Activated CD4-positive, alpha-beta T cell treated with anti-CD3 and anti-CD28 coated beads, Interleukin-2, amount 50 U/mL, for 1 hour (primary cell): Measurements from ENCODE around the gene PREPL.
"Not testable (repeated sequence)": the region's sequence is repeated elsewhere in the genome, so short reads cannot be mapped to it uniquely, and the experiment has no call there.

ENCODE experiments used
- DNase-seq: peaks from one replicate; pipeline ENCODE4 v3.0.0-alpha.2; 2020

The PREPL gene

GRCh38 chr2:44347526-44347925 lies 13.8 kb downstream of the PREPL start:
- no peak for DNase-seq

DNA sequence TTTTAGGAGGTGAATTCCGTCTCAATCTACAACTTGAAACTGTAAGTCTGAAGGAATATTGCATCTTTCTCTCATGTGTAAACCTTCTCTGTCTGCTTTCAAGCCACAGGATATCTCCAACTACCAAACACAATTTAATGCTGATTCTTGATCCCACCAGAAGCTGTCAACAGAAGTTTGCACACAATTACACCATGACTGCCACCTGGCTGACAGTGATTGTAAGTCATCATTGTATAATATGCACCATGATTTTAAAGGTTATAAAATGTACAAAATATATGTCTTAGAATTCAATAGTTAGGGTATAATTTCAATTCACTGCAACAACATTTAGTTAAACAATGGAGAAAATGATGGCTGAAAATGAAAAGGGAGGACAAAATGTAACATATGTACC lies 18.4 kb downstream of the PREPL start:
- no peak for DNase-seq

GRCh38 chr2:44335806-44336538 lies 25.3 kb downstream of the PREPL start:
- no peak for DNase-seq

DNA sequence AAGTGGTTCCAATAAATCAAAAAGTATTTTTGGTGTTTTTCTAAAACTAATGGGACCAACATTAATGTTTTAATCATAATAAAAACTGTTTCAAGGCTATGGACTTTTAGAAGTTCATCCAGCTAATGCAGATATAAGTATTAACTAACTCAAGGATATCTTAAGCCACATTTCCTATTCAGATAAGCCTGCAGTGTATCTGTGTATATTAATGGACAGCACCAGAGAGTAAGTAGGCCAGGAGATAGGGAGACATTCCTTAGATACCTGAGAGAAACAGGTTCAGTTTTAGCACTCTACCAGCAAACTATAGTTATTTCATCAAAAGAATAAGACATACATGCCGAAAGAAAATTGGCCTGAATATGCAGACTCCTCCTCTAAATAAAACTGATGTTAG lies 27.3 kb downstream of the PREPL start:
- no peak for DNase-seq

DNA sequence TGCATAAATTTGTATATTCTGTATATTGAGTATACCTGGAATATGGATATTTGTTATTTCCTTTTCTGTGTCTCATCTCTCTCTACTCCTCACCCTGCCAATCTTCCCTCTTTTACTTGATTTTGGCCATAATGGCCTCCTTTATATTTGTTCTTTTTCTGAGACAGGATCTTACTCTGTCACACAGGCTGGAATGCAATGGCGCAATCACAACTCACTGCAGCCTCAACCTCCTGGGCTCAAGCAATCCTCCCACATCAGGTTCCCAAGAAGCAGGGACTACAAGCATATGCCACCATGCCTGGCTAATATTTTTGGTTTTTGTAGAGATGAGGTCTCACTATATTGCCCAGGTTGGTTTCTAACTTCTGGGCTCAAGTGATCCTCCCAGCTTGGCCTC lies 30.5 kb downstream of the PREPL start:
- DNase-seq = no peak

- DNase-seq = no peak
Measured at GRCh38 chr2:44329343-44329742, 32.0 kb downstream of the PREPL start.

GRCh38 chr2:44328750-44329149 lies 32.5 kb downstream of the PREPL start:
- no peak for DNase-seq

- DNase-seq = no peak
Measured at GRCh38 chr2:44326548-44327264, 34.6 kb downstream of the PREPL start.

- DNase-seq = no peak
Measured at GRCh38 chr2:44325897-44326296, 35.4 kb downstream of the PREPL start.

GRCh38 chr2:44324971-44325426 lies 36.3 kb downstream of the PREPL start:
- no peak for DNase-seq

GRCh38 chr2:44321360-44321759 lies 39.9 kb downstream of the PREPL start:
- DNase-seq = no peak

GRCh38 chr2:44320832-44321231 lies 40.5 kb downstream of the PREPL start:
- DNase-seq = no peak

GRCh38 chr2:44315945-44316344 lies 45.3 kb downstream of the PREPL start:
- no peak for DNase-seq

DNA sequence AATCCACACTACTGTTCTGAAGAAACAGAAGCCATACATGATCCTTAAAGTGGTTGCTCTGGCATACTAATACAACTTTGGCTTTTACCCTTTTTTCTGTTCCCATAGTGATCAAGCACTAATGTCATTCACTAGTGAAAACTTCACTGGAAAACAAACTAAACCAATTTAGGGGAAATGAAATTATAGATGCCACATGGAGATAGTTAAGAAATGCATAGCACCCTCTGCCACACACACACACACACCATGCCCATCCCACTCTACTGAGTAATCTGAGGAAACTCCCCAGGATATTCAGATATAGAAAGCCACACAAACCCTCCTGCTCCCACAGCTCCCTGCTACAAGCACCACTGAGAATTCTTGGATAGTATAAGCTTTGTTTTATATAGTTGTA lies 46.9 kb downstream of the PREPL start:
- no peak for DNase-seq

DNA sequence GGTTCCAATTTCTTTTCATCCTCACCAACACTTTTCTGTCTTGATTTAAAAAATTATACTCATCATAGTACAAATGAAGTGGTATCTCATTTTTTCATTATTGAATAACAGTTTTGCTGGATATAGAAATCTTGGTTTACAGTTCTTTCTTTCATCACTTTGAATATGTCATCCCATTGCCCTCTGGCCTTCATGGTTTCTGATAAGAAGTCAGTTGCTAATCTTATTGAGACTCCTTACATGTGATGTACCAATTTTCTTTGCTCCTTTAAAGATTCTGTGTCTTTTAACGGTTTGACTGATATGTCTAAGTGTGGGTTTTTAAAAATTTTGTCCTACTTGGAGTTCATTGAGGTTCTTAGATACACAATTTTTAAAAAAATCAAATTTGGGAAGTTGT lies 51.0 kb downstream of the PREPL start:
- no peak for DNase-seq

- DNase-seq = no peak
Measured at GRCh38 chr2:44305882-44306281, 55.4 kb downstream of the PREPL start.

GRCh38 chr2:44304258-44304657 lies 57.0 kb downstream of the PREPL start:
- DNase-seq = no peak

DNA sequence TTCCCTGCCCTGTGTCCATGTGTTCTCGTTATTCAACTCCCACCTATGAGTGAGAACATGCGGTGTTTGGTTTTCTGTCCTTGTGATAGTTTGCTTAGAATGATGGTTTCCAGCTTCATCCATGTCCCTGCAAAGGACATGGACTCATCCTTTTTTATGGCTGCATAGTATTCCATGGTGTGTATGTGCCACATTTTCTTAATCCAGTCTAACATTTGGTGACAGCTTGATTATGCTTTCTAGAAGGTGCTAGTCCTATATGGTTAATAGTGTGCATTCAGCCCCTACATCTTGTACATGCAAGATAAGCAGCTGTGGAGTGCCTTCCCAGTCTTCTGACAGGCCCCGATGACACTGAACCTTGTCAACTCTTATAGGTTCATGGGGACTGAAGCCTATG lies 57.5 kb downstream of the PREPL start:
- not testable (repeated sequence) for DNase-seq

DNA sequence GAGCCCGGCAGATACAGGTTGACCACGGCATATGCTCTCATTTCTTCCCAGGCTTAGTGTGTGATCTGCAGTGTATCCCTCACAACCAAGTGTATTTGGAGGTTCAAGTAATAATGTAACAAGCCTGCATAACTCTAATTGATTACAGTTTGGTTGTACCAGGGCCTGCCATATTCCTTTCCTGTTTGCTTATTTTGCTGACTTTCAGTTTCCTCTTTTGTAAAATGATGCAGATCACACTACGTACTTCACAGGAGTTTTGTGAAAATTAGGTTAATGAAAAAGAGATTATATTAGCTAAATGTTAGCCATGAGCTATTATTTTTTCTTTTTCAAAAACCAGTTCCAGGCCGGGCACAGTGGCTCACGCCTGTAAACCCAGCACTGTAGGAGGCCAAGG lies 60.2 kb downstream of the PREPL start:
- DNase-seq = no peak

DNA sequence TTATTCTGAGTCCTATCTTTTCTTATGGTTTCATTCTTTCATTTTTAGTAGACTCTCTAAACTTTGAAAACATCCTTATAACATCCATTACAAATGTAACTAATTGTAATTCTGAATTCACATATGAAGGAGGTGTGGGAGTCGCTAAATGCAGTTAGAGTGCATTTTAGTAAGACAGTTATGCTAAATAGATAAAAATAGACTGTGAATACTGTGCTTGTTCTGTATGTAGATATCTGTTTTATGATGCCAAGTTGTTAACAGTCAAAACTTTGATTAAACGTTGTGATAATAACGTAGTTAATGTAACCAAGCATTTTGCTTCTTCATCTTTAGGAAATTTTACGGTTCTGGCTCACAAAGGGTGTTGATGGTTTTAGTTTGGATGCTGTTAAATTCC lies 61.7 kb downstream of the PREPL start:
- DNase-seq = no peak

- no peak for DNase-seq
Measured at GRCh38 chr2:44297431-44297830, 63.9 kb downstream of the PREPL start.

DNA sequence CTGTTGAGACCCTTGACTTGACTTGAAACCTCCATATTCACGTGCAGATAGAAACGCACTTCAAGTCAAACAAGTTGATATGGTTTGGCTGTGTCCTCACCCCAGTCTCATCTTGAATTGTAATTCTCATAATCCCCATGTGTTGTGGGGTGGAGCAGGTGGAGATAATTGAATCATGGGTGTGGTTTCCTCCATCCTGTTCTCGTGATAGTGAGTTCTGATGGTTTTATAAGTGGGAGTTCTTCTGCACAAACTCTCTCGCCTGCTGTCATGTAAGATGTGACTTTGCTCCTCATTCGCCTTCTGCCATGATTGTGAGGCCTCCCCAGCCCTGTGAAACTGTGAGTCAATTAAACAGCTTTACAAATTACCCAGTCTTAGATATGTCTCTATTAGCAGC lies 64.6 kb downstream of the PREPL start:
- DNase-seq = no peak

GRCh38 chr2:44295633-44296359 lies 65.5 kb downstream of the PREPL start:
- DNase-seq = no peak

DNA sequence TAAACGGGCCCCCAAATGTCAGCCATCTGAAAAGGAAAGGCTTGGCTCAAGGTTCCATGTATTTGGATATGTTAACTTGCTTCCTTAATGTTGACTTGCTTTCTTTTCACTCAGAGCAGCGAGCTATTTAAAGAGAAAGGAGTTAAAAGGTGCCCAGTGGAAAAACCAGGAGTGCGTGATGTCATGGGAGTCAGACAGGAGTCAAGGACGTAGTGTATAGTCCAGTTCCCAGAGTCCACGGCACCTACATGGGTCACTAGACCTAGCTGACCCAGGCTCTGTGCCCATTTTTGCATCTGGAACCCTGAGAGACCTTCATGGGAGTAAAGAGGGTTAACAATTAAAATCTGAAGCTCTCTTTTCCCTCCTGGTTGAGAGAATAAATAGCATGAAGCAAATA lies 66.2 kb downstream of the PREPL start:
- no peak for DNase-seq
